NCI-H774 (cell line): ENCODE results near the gene KIFC1.
"Not testable (repeated sequence)": the region's sequence is repeated elsewhere in the genome, so short reads cannot be mapped to it uniquely, and the experiment has no call there.

ENCODE experiments used
- DNase-seq: peaks from one replicate; lab custom pipeline; 2025; lab: John Stamatoyannopoulos, UW

Gene KIFC1

DNA sequence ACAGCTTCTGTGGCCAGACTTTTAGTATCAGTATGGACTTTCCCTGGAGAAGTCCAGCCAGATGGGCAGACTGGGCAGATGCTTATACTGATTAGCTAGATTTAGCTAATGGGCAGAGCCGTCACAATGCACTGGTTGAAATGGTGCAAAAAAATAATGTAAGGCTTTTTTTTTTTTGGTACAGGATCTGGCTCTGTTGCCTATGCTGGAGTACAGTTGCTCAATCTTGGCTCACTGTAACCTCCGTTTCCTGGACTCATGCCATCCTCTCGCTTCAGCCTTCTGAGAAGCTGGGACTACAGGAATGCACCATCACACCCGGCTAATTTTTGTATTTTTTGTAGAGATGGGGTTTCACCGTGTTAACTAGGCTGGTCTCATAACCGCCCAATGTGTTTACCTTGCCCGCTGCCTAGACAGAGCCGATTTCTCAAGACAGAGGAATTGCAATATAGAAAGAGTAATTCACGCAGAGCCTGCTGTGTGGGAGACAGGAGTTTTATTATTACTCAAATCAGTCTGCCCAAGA, 16.4 kb upstream of the KIFC1 start:
- DNase-seq = no peak

GRCh38 chr6:33377171-33377570, 14.5 kb upstream of the KIFC1 start:
- DNase-seq = no peak

- not testable (repeated sequence) for DNase-seq
These were observed 12.4 kb upstream of the KIFC1 start for GRCh38 chr6:33379184-33379583.

DNA sequence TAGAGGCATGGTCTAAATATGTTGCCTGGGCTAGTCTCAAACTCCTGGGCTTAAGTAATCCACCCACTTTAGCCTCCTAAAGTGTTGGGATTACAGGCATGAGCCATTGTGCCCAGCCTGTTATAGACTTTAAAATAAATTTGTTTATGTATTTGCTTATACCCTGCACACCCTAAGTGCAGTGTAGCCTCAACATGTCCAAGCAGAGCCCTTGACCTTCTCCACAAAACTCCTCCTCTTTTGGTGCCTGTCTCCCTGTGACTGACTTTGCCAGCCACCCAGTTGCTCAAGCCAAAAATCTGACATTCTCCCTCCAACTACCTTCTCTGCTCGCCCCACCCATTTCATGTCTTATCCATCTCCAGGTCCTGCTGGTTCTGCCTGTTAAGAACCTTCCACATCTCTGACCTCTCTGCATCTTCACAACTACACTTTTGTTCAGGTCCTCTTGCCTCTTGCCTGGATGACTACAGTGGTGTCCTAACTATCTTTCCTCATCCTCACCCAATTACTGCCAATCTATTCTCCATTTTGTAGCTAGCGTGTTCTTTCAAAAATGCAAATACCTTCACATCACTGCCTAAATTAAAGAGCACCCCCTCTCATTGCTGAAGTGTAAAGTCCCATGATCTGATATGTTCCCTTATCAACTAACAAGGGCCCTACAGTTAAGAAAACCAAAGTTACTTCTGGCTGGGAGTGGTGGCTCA, 11.2 kb upstream of the KIFC1 start:
- no peak for DNase-seq

DNA sequence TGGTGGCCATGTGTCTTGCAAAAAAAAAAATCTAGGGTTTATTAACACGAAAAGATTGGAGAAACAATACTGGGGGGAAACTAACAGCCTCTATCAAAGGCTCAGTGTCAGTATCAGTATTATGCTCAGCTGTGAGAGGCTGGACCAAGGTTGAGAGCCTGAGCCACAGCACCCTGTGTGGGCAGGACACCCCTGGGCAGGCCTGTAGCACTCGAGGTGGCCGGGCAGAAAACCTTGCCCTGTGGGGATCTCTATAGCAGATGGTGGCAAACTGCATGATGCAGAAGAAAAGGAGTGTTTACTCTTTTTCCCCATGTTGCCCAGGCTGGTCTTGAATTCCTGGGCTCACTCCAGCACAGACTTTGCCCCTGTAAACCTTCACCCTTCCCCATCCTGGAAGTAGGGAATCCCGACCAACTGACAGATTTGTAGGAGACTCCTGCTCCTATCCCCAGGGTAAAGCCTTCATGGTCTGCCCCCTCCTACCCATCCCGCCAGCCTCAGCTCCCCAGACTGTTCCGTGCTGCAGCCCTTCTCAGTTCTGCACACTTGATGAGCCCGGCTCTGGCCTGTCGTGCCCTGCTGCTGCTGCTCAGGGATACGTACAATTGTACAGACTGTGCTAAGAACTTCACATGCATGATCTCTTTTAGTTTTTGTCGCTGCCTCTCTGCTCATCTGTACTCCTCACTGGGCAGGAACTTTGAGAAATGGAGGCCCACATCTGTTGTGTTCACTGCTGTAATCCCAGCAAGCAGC, 8.0 kb upstream of the KIFC1 start:
- no peak for DNase-seq

DNA sequence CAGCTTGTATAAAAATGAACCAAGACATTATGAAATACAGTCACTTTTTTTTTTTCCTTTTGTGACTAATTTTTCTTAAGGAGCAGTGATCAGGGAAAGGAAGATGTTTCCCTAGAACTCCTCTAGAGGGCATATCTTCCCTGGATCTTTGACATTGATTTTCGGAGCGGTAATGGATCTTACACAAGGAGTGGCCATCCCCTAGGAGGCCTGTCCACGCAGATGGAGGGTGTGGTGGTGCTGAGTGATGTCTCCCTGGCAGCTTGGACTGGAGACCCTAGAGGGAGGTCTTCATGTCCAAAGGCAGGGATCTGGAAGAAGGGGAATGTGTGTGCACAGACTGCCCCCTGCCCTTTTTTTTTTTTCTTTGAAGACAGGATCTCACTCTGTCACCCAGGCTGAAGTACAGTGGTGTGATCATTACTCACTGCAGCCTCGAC, 7.0 kb upstream of the KIFC1 start:
- DNase-seq = no peak

GRCh38 chr6:33390173-33390572, 1.4 kb upstream of the KIFC1 start:
- DNase-seq = no peak

GRCh38 chr6:33390767-33391277, 801 bp upstream of the KIFC1 start:
- DNase-seq = no peak

DNA sequence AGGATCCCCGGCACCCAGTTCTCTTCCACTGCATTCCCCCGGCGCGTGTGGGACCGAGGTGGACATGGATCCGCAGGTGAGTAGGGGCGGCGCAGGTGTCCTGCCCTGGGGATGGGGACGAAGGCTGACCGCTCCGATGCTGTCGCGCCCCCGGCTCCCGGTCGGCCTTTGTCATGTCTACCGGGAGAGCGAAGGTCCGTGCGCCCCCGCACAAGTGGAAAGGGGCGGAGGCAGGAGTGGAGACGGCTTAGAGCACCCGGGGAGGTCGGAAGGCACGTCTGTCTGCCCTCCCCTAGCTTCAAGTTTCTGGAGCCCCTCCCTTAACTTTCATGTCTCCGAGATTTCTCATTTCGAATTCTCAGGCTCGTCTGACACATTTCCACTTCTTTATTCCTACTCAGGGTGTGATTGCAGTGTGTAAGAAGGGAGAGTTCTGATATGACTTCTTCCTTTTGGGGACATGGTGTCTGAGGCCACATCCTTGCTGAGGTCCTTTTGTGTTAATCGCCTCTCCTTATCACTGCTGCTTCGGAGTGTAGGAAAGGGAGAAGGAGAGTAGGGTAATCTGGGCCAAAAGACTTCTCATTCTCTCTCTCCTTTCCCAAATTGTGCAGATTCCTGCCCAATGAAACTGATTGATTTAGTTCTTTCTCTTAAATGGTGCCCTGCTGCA, 435 bp downstream of the KIFC1 start:
- DNase-seq = no peak

GRCh38 chr6:33392595-33392948, 949 bp downstream of the KIFC1 start:
- DNase-seq = no peak

GRCh38 chr6:33392979-33393378, 1.4 kb downstream of the KIFC1 start:
- DNase-seq = no peak

DNA sequence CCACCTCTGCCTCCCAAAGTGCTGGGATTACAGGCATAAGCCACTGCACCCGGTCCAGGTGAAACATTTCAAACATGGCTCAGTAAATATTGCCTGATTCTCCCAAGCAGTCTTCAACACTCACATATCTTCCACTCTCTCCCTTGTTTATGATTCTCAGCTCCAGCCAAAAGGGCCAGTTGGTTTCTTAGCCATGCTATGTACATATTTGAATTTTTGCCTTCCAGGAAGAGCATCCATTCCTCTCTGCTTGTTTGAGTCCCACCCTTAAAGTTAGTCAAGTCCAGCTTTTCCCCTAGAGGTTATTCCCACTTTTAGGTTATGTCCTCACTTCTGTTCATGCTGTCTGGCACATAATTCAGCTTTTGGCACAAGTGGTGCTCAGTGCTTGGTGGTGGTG, 5.9 kb downstream of the KIFC1 start:
- no peak for DNase-seq

DNA sequence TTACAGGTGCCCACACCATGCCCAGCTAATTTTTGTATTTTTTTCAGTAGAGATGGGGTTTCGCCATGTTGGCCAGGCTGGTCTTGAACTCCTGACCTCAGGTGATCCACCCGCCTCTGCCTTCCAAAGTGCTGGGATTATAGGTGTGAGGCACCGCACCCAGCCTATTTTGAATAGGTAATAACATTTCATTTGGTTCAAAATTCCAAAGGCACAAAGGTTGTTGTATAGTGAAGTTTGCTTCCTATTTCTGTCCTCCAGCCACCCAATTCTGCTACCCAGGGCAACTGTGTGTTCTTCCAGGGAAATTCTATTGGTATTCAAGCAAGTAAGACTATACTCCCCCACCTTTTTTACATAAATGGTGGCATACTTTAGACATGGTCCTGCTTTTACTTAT, 7.0 kb downstream of the KIFC1 start:
- DNase-seq = not testable (repeated sequence)

DNA sequence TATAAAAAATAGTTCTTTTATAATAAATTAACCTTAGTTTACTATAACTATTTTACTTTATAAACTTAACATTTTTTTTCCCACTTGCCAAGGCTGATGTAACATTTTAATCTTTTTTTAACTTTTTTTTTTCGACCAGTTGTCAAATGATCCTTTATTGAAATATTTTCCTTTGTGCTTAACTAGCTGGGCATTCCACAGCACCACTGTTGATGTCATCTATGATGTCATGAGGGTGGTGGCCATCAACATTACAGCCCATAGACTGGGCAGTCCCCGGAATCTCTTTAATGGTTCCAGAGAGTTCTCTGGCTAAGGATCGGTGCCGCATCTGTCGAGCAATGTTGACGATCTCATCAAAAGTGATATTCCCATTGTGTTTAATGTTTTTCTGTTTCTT, 8.3 kb downstream of the KIFC1 start:
- DNase-seq = not testable (repeated sequence)

DNA sequence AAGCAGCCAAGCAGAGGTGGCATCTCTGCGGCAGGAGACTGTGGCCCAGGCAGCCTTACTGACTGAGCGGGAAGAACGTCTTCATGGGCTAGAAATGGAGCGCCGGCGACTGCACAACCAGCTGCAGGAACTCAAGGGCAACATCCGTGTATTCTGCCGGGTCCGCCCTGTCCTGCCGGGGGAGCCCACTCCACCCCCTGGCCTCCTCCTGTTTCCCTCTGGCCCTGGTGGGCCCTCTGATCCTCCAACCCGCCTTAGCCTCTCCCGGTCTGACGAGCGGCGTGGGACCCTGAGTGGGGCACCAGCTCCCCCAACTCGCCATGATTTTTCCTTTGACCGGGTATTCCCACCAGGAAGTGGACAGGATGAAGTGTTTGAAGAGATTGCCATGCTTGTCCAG, 13.3 kb downstream of the KIFC1 start:
- no peak for DNase-seq

DNA sequence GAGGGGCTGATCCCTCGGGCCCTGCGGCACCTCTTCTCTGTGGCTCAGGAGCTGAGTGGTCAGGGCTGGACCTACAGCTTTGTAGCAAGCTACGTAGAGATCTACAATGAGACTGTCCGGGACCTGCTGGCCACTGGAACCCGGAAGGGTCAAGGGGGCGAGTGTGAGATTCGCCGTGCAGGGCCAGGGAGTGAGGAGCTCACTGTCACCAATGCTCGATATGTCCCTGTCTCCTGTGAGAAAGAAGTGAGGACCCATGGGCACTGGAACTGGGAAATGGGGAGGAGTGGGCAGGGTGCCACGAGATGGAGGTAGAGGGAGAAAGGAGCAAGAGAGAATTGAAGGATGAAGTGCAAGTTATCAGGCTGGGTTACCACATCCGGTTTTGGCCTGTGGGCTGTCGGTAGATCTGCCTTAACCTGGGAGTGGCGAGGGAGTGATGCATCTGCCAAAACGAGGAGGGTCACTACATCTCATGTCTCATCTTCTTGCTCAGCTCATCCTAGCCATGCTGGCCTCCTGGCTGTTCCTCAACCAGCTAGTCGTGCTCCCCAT, 13.8 kb downstream of the KIFC1 start:
- DNase-seq = no peak

DNA sequence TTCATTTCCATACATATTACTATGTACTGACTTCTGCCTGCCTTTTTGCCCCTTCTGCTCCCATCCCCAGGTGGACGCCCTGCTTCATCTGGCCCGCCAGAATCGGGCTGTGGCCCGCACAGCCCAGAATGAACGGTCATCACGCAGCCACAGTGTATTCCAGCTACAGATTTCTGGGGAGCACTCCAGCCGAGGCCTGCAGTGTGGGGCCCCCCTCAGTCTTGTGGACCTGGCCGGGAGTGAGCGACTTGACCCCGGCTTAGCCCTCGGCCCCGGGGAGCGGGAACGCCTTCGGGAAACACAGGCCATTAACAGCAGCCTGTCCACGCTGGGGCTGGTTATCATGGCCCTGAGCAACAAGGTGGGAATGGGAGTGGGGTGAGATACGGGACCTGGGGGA, 14.5 kb downstream of the KIFC1 start:
- DNase-seq = no peak

- DNase-seq = no peak
These were observed 15.6 kb downstream of the KIFC1 start for GRCh38 chr6:33407132-33407718.

DNA sequence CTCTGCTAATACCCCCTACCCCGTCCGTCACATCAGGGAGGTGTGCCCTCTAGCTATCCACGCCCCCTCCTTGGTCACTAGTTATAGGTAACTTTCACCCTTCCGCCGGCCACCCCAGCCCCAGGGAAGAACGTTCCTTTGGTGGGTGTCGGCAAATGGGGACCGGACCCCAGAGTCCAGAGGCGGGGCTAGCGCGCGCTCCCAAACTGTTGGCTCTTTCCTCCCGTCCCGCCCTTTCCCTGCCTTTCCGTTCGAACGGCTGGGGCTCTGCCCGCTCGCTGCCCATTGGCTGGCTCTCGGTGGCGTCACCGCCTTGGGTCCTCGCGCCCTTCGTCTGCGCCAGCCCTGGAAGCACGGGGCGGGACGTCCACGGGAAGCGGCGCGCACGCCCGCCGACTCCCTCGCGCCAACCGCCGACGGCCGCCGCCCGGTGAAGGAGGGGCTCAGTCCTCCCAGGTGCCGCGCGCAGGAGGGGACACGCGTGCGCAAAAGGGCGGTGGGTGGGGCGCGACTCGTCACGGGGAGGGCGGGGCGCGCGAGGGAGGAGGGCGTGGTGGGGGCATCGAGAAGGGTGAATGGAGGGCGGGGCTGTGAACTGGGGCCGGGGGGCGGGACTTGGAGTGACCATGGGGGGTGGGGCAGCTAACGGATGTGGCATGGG, 18.6 kb downstream of the KIFC1 start:
- peak; percentile 98 for DNase-seq

DNA sequence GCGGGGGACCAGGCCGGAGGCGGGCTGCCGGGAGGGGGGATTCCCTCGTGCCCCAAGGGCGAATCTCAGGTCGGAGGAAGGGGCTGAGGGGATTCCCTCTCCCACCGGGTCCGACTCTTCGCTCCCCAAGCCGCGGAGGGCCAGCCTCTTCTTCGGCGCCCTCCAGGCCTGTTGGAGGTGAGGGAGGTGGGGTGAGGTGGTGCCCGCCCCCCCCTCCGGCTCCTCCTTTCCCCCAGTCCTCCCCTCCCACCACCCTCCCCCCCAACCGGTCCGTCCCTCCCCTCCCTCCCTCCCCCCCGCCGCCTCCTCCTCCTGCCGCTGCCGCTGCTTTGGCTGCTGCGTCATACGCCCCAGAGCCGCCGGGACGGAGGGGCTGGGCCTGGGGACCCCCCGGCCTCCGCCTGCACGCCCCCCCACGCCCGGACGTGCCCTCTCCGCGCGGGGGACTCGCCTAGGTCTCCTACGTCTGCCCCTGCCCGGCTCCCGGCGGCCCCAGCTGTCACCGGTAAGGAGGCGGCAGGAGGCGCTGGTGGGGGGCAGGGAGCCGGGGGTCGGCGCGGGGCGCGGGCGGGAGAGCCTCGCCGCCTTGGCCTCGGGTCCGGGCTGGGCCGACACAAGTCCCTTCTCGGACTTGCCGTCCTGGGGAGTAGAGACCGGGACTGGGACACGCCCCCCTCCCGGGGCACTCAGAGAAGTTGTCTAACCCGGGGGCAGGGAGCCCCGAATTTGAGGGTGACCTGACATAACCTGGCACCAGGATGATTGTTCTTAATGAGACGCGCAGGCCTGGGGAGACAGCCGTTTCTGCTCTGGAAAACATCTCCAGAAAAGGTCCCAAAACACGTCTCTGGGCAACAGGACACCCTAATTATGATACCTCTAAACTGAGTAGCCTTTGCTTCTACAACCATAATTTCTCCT, 19.3 kb downstream of the KIFC1 start, which contains the start of gene PHF1:
PHF1 (plus strand) TSS at position 304 of the 921 bp plus-strand sequence. CDS start 1,250 bp downstream, outside the sequence.
- DNase-seq = peak; percentile 87
